Caco-2 (cell line): ENCODE results near the gene SLC51B. TPM values are rescaled to one million over a fixed set of nuclear protein-coding genes. Genes with fewer than 3 reads are reported as not detected.
"Not testable (repeated sequence)": the region's sequence is repeated elsewhere in the genome, so short reads cannot be mapped to it uniquely, and the experiment has no call there.

Experiments
- BruUV-seq: library from RNA; stranded (reverse); fragments of 400-500 nt; replicated peaks from 2 replicates; lab custom pipeline; 2021; lab: Mats Ljungman, UMichigan
- CTCF ChIA-PET: fragments of 300-600 bp; sonication (Branson Sonifier 250); formaldehyde crosslinking; loops from one replicate; lab custom pipeline; 2022; ENCODE audit warnings: antibody characterized with exemption; lab: Charles Lee
- POLR2A ChIA-PET: fragments of 300-600 bp; sonication (Branson Sonifier 250); formaldehyde crosslinking; loops from one replicate; lab custom pipeline; 2022; ENCODE audit warnings: antibody characterized with exemption; lab: Charles Lee
- DNase-seq, 2 experiments: peaks; one replicate each; pipeline versions ENCODE4 v3.0.0 to v3.0.0-alpha.2; 2020 to 2022
- H3K27me3 ChIP-seq: replicated peaks from 2 replicates; pipeline ENCODE4 v1.6.0; 2011; ENCODE audit warnings: low read length; ENCODE audit not compliant: control insufficient read depth, insufficient read depth
- H3K36me3 ChIP-seq: 2 replicates; pipeline ENCODE4 v1.5.1; 2011; ENCODE audit warnings: low read length; ENCODE audit not compliant: control insufficient read depth, insufficient read depth
- H3K4me1 ChIP-seq: fragments of 250-450 bp; sonication (Bioruptor Pico); 2 replicates; pipeline ENCODE4 v1.5.1; 2020; ENCODE audit warnings: mild to moderate bottlenecking
- H3K4me3 ChIP-seq: 2 replicates; pipeline ENCODE4 v1.5.1; 2011; ENCODE audit warnings: low read depth, mild to moderate bottlenecking, control low read depth, low read length
- H3K9me3 ChIP-seq: fragments of 250-450 bp; sonication (Bioruptor Pico); 2 replicates; pipeline ENCODE4 v1.5.1; 2020; ENCODE audit warnings: mild to moderate bottlenecking, moderate library complexity
- H3K27ac Mint-ChIP-seq: one replicate; pipeline ENCODE4 v1.8.0; 2022; ENCODE audit warnings: mixed read lengths; ENCODE audit not compliant: unreplicated experiment
- H3K27me3 Mint-ChIP-seq: one replicate; pipeline ENCODE4 v1.8.0; 2022; ENCODE audit warnings: mixed read lengths; ENCODE audit not compliant: insufficient read depth, unreplicated experiment
- H3K36me3 Mint-ChIP-seq: one replicate; pipeline ENCODE4 v1.8.0; 2022; ENCODE audit warnings: mild to moderate bottlenecking, mixed read lengths; ENCODE audit not compliant: insufficient read depth, unreplicated experiment
- H3K4me1 Mint-ChIP-seq: one replicate; pipeline ENCODE4 v1.8.0; 2022; ENCODE audit warnings: low read depth, mixed read lengths; ENCODE audit not compliant: unreplicated experiment
- H3K4me3 Mint-ChIP-seq: one replicate; pipeline ENCODE4 v1.8.0; 2022; ENCODE audit warnings: mild to moderate bottlenecking, moderate library complexity, mixed read lengths; ENCODE audit not compliant: unreplicated experiment
- H3K9me3 Mint-ChIP-seq: one replicate; pipeline ENCODE4 v1.8.0; 2022; ENCODE audit warnings: mixed read lengths; ENCODE audit not compliant: unreplicated experiment
- intact Hi-C: fragments of 100-400 bp; cut with micrococcal nuclease; formaldehyde crosslinking; loops from one replicate; pipeline ENCODE4 v1.10.0; 2022; ENCODE audit not compliant: unreplicated experiment
- total RNA-seq: library from RNA; stranded (reverse); gene quantifications from 2 replicates; pipeline ENCODE4 v1.2.3, GENCODE V29; 2022
- TF ChIP-seq, protein P1 (sequence below), 2 experiments: fragments of 200-600 bp in 1 of 2; IDR thresholded peaks; 1 replicate in 1 of 2; 2 replicates in 1 of 2; pipeline versions ENCODE4 v1.5.1 to v1.8.0; 2011 to 2022; ENCODE audit warnings: antibody characterized with exemption in 1 of 2, control low read depth in 1 of 2, inconsistent platforms in 1 of 2, low read depth in 1 of 2, low read length in 1 of 2, mild to moderate bottlenecking in 1 of 2, moderate library complexity in 1 of 2; ENCODE audit not compliant: insufficient read depth in 1 of 2, severe bottlenecking in 1 of 2, unreplicated experiment in 1 of 2

Gene SLC51B
- total RNA-seq, 1 experiment from 2014 or later, result 15.4 TPM

DNA sequence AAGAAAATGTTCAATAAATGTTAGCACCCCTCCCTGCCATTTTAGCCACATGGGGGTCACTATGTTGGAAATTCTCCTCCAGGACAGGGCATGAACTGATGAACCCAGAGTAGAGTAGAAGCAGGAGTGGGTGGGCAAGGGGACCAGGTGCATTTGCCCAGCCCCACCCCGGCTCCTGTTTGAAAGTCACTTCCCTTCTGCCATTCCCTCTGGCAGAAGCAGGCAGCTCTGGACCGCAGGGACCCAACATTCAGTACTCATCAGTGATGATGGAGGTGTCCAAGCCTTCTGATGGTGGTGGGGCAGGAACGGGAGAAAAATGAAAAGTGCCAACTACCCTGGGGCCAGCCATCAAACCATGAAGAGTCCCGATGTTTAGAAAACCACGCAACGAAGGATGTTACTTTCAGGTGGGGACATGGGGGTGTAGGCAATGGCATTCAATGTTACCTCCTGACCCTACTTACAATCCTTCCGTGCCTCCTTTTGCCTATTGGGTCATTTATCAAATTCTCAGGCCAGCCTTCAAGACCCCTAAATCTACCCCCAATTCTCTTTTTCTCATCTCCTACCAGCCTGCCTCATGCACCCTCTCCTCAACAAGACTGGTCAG, 52.6 kb downstream of the SLC51B start:
- no peak overlapping the region for H3K4me3 ChIP-seq
- peaks cover 18% of the 10 kb centered on the region for H3K4me1 ChIP-seq
- no TSS peak for BruUV-seq
- Mint-ChIP-seq H3K27ac (no peak overlapping the region), H3K9me3 (no peaks in the 10 kb centered on the region), H3K4me3 (no peak overlapping the region), H3K27me3 (no peaks in the 10 kb centered on the region), H3K36me3 (peaks cover 14% of the 10 kb centered on the region), H3K4me1 (peaks cover 13% of the 10 kb centered on the region)
- DNase-seq, result no peak
- intact Hi-C loops, result no loop called here
- ChIA-PET POLR2A (no interaction called here), CTCF (no interaction called here)
- no peaks in the 10 kb centered on the region for H3K27me3 ChIP-seq
- no peaks in the 10 kb centered on the region for H3K9me3 ChIP-seq
- H3K36me3 ChIP-seq, result no peaks in the 10 kb centered on the region; the same call in 1 of the 2 replicates
- TF ChIP-seq, protein P1, sequence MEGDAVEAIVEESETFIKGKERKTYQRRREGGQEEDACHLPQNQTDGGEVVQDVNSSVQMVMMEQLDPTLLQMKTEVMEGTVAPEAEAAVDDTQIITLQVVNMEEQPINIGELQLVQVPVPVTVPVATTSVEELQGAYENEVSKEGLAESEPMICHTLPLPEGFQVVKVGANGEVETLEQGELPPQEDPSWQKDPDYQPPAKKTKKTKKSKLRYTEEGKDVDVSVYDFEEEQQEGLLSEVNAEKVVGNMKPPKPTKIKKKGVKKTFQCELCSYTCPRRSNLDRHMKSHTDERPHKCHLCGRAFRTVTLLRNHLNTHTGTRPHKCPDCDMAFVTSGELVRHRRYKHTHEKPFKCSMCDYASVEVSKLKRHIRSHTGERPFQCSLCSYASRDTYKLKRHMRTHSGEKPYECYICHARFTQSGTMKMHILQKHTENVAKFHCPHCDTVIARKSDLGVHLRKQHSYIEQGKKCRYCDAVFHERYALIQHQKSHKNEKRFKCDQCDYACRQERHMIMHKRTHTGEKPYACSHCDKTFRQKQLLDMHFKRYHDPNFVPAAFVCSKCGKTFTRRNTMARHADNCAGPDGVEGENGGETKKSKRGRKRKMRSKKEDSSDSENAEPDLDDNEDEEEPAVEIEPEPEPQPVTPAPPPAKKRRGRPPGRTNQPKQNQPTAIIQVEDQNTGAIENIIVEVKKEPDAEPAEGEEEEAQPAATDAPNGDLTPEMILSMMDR (IDR thresholded peaks at IDR 0.05; ENCODE audit: insufficient read depth in 1 of 2, low read depth in 1 of 2, low read length in 1 of 2, severe bottlenecking in 1 of 2, unreplicated experiment in 1 of 2), result no peak

DNA sequence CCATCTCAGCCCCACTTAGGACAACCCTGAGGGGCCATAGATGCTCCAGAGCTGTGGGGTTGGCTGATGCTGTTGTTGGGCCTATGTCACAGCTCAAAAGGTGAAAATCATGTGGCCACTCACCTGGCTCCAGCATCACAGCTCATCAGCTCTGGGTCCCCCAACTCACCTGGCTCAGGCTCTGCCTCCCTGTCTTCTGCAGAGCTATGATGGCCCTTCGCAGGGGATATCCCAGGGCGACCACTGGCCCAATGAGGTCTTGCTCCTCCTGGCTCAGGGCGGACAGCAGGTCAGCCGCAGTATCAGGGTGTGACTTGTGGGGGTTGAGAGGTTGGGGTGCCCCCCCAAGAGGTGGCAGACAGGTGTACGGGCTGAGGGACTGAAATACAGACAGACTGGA, 54.1 kb downstream of the SLC51B start:
- no peak for DNase-seq
- H3K4me1 ChIP-seq, result peaks cover 15% of the 10 kb centered on the region
- BruUV-seq, result no TSS peak
- CTCF ChIA-PET, result no interaction called here
- no peaks in the 10 kb centered on the region for H3K9me3 ChIP-seq
- H3K4me3 ChIP-seq, result no peak overlapping the region
- no peaks in the 10 kb centered on the region for H3K27me3 Mint-ChIP-seq
- POLR2A ChIA-PET, result no interaction called here
- peaks cover 19% of the 10 kb centered on the region for H3K36me3 Mint-ChIP-seq
- TF ChIP-seq, protein P1 (IDR thresholded peaks at IDR 0.05; ENCODE audit: insufficient read depth in 1 of 2, low read depth in 1 of 2, low read length in 1 of 2, severe bottlenecking in 1 of 2, unreplicated experiment in 1 of 2), result no peak
- H3K9me3 Mint-ChIP-seq, result no peaks in the 10 kb centered on the region
- H3K4me3 Mint-ChIP-seq, result no peak overlapping the region
- peaks cover 13% of the 10 kb centered on the region for H3K4me1 Mint-ChIP-seq
- no peaks in the 10 kb centered on the region; the same call in 1 of the 2 replicates for H3K36me3 ChIP-seq
- no peaks in the 10 kb centered on the region for H3K27me3 ChIP-seq
- intact Hi-C loops, result no loop called here
- H3K27ac Mint-ChIP-seq, result no peak overlapping the region

DNA sequence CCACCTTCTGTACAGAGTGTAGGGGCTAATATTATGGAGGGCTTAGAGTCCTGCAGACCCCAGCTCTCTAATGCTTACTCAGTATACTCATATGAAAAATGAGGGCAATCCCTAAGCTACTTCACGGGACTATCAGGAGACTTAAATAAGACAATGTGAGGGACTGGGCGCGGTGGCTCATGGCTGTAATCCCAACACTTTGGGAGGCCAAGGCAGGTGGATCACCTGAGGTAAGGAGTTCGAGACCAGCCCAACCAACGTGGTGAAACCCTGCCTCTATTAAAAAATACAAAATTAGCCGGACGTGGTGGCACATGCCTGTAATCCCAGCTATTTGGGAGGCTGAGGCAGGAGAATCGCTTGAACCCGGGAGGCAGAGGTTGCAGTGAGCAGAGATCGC, 54.6 kb downstream of the SLC51B start:
- H3K9me3 Mint-ChIP-seq, H3K27ac Mint-ChIP-seq, H3K27me3 Mint-ChIP-seq, H3K9me3 ChIP-seq, DNase-seq, H3K4me3 Mint-ChIP-seq, POLR2A ChIA-PET, CTCF ChIA-PET, BruUV-seq, H3K27me3 ChIP-seq, H3K36me3 ChIP-seq, intact Hi-C loops, H3K4me3 ChIP-seq: not testable (repeated sequence)
- Mint-ChIP-seq H3K36me3 (peaks cover 18% of the 10 kb centered on the region), H3K4me1 (peaks cover 13% of the 10 kb centered on the region)
- peaks cover 10% of the 10 kb centered on the region for H3K4me1 ChIP-seq
